DND-41 (cell line): ENCODE measurements around the gene ATP1A3.

ENCODE experiments used
- ATAC-seq: fragments of 200-7000 bp; cut with Tn5 transposase; 3 replicates; pipeline ENCODE4 v1.9.1; 2021; ENCODE audit warnings: low read depth; ENCODE audit not compliant: insufficient read depth
- DNase-seq: peaks from one replicate; pipeline ENCODE4 v3.0.0-alpha.2; 2020
- H2AFZ ChIP-seq: 2 replicates; pipeline ENCODE4 v1.6.0; 2012; ENCODE audit warnings: low read depth, low read length
- H3K27ac ChIP-seq: 2 replicates; pipeline ENCODE4 v1.5.1; 2012; ENCODE audit warnings: low read length, inconsistent platforms
- H3K27me3 ChIP-seq: fragments of 200-600 bp; sonication (generic); 2 replicates; pipeline ENCODE4 v1.6.0; 2012; ENCODE audit warnings: low read length, mild to moderate bottlenecking, inconsistent platforms; ENCODE audit not compliant: insufficient read depth, poor library complexity
- H3K36me3 ChIP-seq: 2 replicates; pipeline ENCODE4 v1.5.1; 2012; ENCODE audit warnings: low read length, inconsistent platforms; ENCODE audit not compliant: insufficient read depth
- H3K4me1 ChIP-seq: 2 replicates; pipeline ENCODE4 v1.5.1; 2012; ENCODE audit warnings: mild to moderate bottlenecking, low read length; ENCODE audit not compliant: insufficient read depth
- H3K4me2 ChIP-seq: 2 replicates; pipeline ENCODE4 v1.6.0; 2012; ENCODE audit warnings: mild to moderate bottlenecking, moderate library complexity, low read length, inconsistent platforms; ENCODE audit not compliant: insufficient read depth
- H3K4me3 ChIP-seq, 2 experiments: fragments of 200-600 bp in 1 of 2; shearing (Covaris generic) in 1 of 2; 2 replicates each; pipeline ENCODE4 v1.5.1; 2012 to 2016; ENCODE audit warnings: inconsistent platforms in 2 of 2, low read length in 2 of 2, mild to moderate bottlenecking in 2 of 2, low read depth in 1 of 2, moderate library complexity in 1 of 2
- H3K79me2 ChIP-seq: 2 replicates; pipeline ENCODE4 v1.6.0; 2012; ENCODE audit warnings: low read length, inconsistent platforms; ENCODE audit not compliant: insufficient read depth
- H3K9ac ChIP-seq: 2 replicates; pipeline ENCODE4 v1.6.0; 2012; ENCODE audit warnings: low read depth, mild to moderate bottlenecking, inconsistent platforms, low read length, moderate library complexity
- H3K9me3 ChIP-seq: 2 replicates; pipeline ENCODE4 v1.5.1; 2012; ENCODE audit warnings: low read length, moderate library complexity, mild to moderate bottlenecking, inconsistent platforms; ENCODE audit not compliant: insufficient read depth, severe bottlenecking
- H4K20me1 ChIP-seq: 2 replicates; pipeline ENCODE4 v1.6.0; 2012; ENCODE audit warnings: low read length; ENCODE audit not compliant: insufficient read depth
- CTCF ChIP-seq: IDR thresholded peaks from 2 replicates; pipeline ENCODE4 v1.5.1; 2012; ENCODE audit warnings: borderline replicate concordance, low read length, moderate library complexity, mild to moderate bottlenecking; ENCODE audit not compliant: poor library complexity, severe bottlenecking; ENCODE audit errors: extremely low read depth
- EZH2 ChIP-seq: IDR thresholded peaks from 3 replicates; pipeline ENCODE4 v1.6.1; 2012; ENCODE audit warnings: borderline replicate concordance, low read depth, mild to moderate bottlenecking, moderate library complexity, low read length, inconsistent platforms; ENCODE audit not compliant: severe bottlenecking

Gene ATP1A3

DNA sequence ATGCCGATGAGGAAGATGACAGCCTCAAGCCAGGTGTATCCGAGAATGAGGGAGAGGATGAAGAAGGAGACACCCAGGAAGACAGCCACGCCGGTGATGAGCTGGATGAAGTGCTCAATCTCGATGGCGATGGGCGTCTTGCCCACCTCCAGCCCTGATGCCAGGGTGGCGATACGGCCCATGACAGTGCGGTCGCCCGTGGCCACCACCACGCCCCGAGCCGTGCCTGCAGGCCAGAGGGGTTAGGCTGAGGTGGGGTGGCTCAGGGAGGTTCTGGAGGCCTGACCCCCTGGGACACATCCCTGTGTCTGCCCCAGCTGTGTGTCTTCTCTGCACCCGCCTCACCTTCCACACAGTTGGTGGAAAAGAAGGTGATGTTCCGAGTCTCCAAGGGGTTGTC, 9.1 kb downstream of the ATP1A3 start:
- H2AFZ ChIP-seq, result no peak overlapping the region
- no peak for ATAC-seq
- H3K36me3 ChIP-seq, result peaks cover 63% of the 10 kb centered on the region
- H3K9ac ChIP-seq, result no peak overlapping the region
- no peak for DNase-seq
- TF ChIP-seq EZH2 (no peak), CTCF (no peak)
- H3K9me3 ChIP-seq, result no peaks in the 10 kb centered on the region
- H3K79me2 ChIP-seq, result no peaks in the 10 kb centered on the region
- H3K4me3 ChIP-seq, result no peak overlapping the region
- H3K27me3 ChIP-seq, result no peaks in the 10 kb centered on the region
- H3K27ac ChIP-seq, result no peak overlapping the region
- peaks cover 6% of the 10 kb centered on the region; the same call in 1 of the 2 replicates for H4K20me1 ChIP-seq
- no peak overlapping the region for H3K4me2 ChIP-seq
- H3K4me1 ChIP-seq, result no peaks in the 10 kb centered on the region

GRCh38 chr19:41981724-41982123, 12.3 kb downstream of the ATP1A3 start:
- Histone ChIP-seq H3K9ac (no peak overlapping the region), H3K9me3 (no peaks in the 10 kb centered on the region), H2AFZ (no peak overlapping the region), H3K4me2 (no peak overlapping the region), H3K4me1 (no peaks in the 10 kb centered on the region), H3K4me3 (no peak overlapping the region), H3K36me3 (peaks cover 66% of the 10 kb centered on the region), H3K27me3 (no peaks in the 10 kb centered on the region), H3K79me2 (no peaks in the 10 kb centered on the region), H3K27ac (no peak overlapping the region), H4K20me1 (peaks cover 6% of the 10 kb centered on the region; the same call in 1 of the 2 replicates)
- ATAC-seq (no peak), DNase-seq (no peak)
- no peak for TF ChIP-seq CTCF

DNA sequence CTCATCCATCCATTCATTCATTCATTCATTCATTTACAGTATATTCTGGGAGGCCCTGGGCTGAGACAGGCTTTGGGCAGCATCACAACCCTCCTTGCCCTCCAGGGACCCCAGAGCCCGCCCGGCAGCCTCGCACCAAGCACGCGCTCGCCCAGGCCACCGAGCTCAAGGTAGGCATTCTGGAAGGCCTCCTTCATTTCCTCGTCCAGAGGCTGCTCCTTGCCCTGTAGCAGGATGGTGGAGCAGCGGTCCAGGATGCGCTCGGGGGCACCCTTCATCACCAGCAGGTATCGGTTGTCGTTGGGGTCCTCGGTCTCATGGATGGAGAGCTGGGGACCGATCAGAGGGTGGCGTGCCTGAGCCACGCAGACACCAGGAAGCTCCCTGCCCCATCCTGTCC, 15.6 kb downstream of the ATP1A3 start:
- no peak overlapping the region for H2AFZ ChIP-seq
- peaks cover 6% of the 10 kb centered on the region; the same call in 1 of the 2 replicates for H4K20me1 ChIP-seq
- no peak overlapping the region for H3K9ac ChIP-seq
- DNase-seq (no peak), ATAC-seq (no peak)
- no peaks in the 10 kb centered on the region for H3K9me3 ChIP-seq
- H3K36me3 ChIP-seq, result peaks cover 70% of the 10 kb centered on the region
- TF ChIP-seq EZH2 (no peak), CTCF (no peak)
- no peaks in the 10 kb centered on the region for H3K4me1 ChIP-seq
- H3K4me3 ChIP-seq, result no peak overlapping the region
- H3K27ac ChIP-seq, result no peak overlapping the region
- no peaks in the 10 kb centered on the region for H3K27me3 ChIP-seq
- no peaks in the 10 kb centered on the region for H3K79me2 ChIP-seq
- no peak overlapping the region for H3K4me2 ChIP-seq

- peaks cover 76% of the 10 kb centered on the region for H3K36me3 ChIP-seq
Measured at GRCh38 chr19:41977916-41978315, 16.1 kb downstream of the ATP1A3 start.

More at GRCh38 chr19:41977916-41978315, 16.1 kb downstream of the ATP1A3 start:
- H3K4me3 ChIP-seq, result no peak overlapping the region
- H3K9me3 ChIP-seq, result no peaks in the 10 kb centered on the region
- H2AFZ ChIP-seq, result no peak overlapping the region
- peaks cover 6% of the 10 kb centered on the region; the same call in 1 of the 2 replicates for H4K20me1 ChIP-seq
- H3K79me2 ChIP-seq, result no peaks in the 10 kb centered on the region
- H3K27me3 ChIP-seq, result no peaks in the 10 kb centered on the region
- no peak overlapping the region for H3K9ac ChIP-seq
- ATAC-seq, result no peak
- H3K4me1 ChIP-seq, result no peaks in the 10 kb centered on the region
- H3K27ac ChIP-seq, result no peak overlapping the region
- no peak for TF ChIP-seq EZH2
- no peak for TF ChIP-seq CTCF
- DNase-seq, result no peak
- no peak overlapping the region for H3K4me2 ChIP-seq
